Stimulated activated naive B cell treated with anti-CD40 and anti-IgM and Interleukin-4, amounts not matched to agents 10 μg/mL and 1 μg/mL and 100 μg/mL, for 72 hours (primary cell): ENCODE measurements around the gene ZSCAN20.

Experiments
- ATAC-seq, 2 donors: fragments of 150-1000 bp; cut with Tn5 transposase; replicated peaks; 2 replicates each; pipeline ENCODE4 v1.10.0; 2021; ENCODE audit warnings: moderate library complexity in 1 of 2
- DNase-seq: peaks from one replicate; pipeline ENCODE4 v3.0.0; 2021
- H3K27ac Mint-ChIP-seq: one replicate; pipeline ENCODE4 v1.8.0; 2022; ENCODE audit warnings: mild to moderate bottlenecking, mixed read lengths
- H3K27me3 Mint-ChIP-seq, 2 donors: one replicate each; pipeline ENCODE4 v1.8.0; 2022; ENCODE audit warnings: mixed read lengths in 2 of 2
- H3K36me3 Mint-ChIP-seq, 2 donors: one replicate each; pipeline ENCODE4 v1.8.0; 2022; ENCODE audit warnings: mixed read lengths in 2 of 2, mild to moderate bottlenecking in 1 of 2
- H3K4me1 Mint-ChIP-seq, 2 donors: one replicate each; pipeline ENCODE4 v1.8.0; 2022; ENCODE audit warnings: mixed read lengths in 2 of 2, mild to moderate bottlenecking in 1 of 2
- H3K4me3 Mint-ChIP-seq, 2 donors: one replicate each; pipeline ENCODE4 v1.8.0; 2022; ENCODE audit warnings: mild to moderate bottlenecking in 2 of 2, mixed read lengths in 2 of 2, moderate library complexity in 1 of 2
- H3K9me3 Mint-ChIP-seq, 2 donors: one replicate each; pipeline ENCODE4 v1.8.0; 2022; ENCODE audit warnings: mixed read lengths in 2 of 2, mild to moderate bottlenecking in 1 of 2

ZSCAN20 gene

DNA sequence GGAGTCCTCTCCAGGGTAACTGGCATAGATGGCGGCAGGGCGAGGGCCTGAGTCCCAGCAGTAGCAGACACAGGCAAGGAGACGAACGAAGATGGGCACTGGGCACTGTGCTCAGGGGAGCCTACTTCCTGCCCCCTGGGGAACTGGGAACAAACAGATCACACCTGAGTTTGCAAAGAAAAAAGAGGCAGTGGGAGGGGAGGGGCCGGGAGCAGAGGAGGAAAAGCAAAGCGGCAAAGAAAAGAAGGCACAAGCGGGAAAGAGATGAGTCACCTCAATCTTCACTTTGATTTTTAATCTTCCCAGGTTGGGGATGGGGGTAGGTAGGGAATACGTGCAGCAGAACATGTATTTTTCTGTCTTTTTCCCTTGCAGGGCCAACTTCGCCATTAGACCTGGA lies 44.0 kb downstream of the ZSCAN20 start:
- Mint-ChIP-seq H3K4me3 (no peak overlapping the region), H3K27me3 (peaks cover 20 to 47% of the 10 kb centered on the region in 2 donors), H3K9me3 (no peaks in the 10 kb centered on the region), H3K27ac (no peak overlapping the region), H3K4me1 (no peaks in the 10 kb centered on the region), H3K36me3 (no peaks in the 10 kb centered on the region)
- ATAC-seq (no peak), DNase-seq (no peak)

DNA sequence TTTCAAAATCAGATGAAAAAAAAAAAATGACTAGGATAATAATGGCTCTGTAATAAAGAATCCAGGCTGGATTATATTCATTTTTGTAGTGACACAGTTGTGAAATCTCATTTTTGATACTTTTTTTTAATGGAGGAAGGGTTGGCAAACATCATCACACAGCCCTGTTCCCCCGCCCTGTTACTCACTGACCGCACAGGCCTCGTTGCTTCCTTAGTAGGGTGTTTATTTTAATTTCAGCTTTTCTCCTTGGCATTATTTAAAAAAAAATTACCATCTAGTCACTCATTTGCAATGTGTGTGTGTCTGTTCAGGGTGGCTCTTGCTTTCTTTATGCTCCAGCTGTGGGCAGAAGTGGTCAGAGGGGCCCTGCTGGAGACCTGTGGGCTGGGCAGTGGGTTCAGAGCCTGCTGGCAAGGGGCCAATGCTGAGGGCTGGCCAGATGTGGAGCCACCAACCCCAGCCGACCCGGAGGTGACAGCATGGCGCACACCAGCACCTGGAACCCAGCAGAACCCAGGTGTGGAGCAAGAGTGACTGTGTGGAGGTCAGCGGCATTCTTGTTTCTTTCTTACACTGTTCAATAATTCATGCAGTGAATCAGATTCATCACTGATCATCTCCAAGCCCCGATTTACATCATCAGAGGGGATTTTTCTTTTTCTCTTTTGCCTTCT lies 44.6 kb downstream of the ZSCAN20 start:
- H3K4me3 Mint-ChIP-seq: no peak overlapping the region
- no peaks in the 10 kb centered on the region for H3K9me3 Mint-ChIP-seq
- no peaks in the 10 kb centered on the region for H3K4me1 Mint-ChIP-seq
- H3K36me3 Mint-ChIP-seq: no peaks in the 10 kb centered on the region
- no peak for DNase-seq
- H3K27ac Mint-ChIP-seq: no peak overlapping the region
- peaks cover 22 to 45% of the 10 kb centered on the region in 2 donors for H3K27me3 Mint-ChIP-seq
- no peak for ATAC-seq

DNA sequence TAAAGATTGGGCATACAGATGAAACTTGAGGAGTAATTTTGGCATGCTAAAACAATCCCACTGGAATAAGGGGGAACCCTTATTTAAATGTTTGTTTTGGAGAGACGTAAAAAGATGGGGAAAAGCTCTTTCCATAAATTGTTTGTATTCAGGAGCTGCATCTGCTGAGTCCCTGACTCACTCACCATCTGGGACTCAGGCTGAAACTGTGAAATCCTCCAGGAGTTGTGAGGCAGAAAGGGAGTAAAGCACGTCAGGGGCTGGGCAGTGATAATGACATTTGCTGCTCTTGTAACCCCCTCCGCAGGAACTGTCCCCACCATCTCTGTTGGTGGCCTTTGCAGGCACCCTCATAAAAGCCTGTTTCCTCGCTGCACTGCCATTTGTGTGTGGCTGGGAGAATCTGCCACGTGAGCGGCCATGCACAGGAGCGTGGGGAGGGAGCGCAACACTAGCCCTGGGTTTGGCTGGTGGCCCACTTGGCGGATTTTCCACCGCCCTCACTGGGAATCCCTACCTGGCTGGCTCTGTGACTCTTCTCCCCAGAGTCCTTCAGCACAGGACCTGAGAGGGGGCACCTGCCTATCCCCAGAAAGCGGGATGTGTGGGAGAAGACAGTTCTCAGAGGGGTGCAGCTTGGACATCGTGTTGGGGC lies 45.3 kb downstream of the ZSCAN20 start:
- Mint-ChIP-seq H3K4me1 (no peaks in the 10 kb centered on the region), H3K27me3 (peaks cover 29 to 45% of the 10 kb centered on the region in 2 donors), H3K27ac (no peak overlapping the region), H3K4me3 (no peak overlapping the region), H3K36me3 (no peaks in the 10 kb centered on the region), H3K9me3 (no peaks in the 10 kb centered on the region)
- DNase-seq (no peak), ATAC-seq (no peak)

DNA sequence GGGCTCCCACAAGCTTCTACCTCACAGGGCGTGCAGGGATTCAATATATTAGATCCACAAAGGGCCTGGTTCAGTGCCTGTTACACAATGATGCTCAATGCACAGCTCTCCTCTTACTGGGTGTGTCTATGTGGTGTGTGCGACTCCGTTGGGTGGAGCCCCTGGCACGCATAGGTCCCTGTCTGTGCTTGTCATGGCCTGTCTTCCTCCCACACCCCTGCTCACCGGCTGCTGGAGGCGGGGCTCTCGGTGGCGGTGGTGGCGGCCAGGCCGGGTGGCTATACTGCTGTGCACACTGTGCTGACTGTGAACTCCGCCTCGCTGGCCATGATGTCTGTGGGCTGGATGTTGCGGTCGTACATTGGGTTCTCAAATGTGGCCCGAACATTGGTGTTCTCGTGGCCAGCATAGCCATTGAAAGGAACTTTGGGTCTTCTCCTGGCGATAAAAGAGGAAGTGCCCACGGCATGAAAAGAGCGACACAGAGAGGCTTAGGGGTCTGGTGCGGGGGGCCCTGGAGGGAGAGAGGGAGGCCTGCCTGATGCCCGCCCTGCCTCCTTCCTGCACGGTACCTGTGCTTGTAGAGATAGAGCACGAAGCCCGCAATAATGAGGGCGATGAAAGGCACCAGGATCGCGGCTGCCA lies 46.9 kb downstream of the ZSCAN20 start:
- no peaks in the 10 kb centered on the region for H3K36me3 Mint-ChIP-seq
- ATAC-seq: no peak
- no peak for DNase-seq
- no peaks in the 10 kb centered on the region for H3K9me3 Mint-ChIP-seq
- no peak overlapping the region for H3K4me3 Mint-ChIP-seq
- H3K27ac Mint-ChIP-seq: no peak overlapping the region
- H3K4me1 Mint-ChIP-seq: no peaks in the 10 kb centered on the region
- H3K27me3 Mint-ChIP-seq: peaks cover 41 to 53% of the 10 kb centered on the region in 2 donors

DNA sequence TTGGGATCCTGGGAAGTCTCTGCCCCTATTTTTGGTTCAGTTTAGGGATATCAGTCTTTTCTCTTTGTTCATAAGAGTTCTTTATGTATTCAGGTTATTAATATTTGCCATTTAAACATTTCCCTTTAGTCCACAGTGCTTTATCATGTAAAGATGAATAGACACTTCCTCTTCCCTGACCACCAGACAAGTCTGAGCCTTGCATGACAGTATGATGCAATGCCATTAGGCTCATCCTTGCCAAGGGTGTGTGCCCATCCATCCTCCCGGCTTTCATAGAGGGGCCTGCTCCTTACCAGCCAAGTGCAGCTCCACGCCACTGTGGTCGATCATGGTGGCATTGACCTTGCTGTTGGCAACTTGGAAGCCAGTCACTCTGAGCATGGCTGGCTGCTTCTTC lies 52.1 kb downstream of the ZSCAN20 start:
- H3K27ac Mint-ChIP-seq: no peak overlapping the region
- ATAC-seq: no peak
- no peaks in the 10 kb centered on the region for H3K4me1 Mint-ChIP-seq
- H3K27me3 Mint-ChIP-seq: peaks cover 37 to 54% of the 10 kb centered on the region in 2 donors
- no peak for DNase-seq
- H3K36me3 Mint-ChIP-seq: no peaks in the 10 kb centered on the region
- H3K4me3 Mint-ChIP-seq: no peak overlapping the region
- no peaks in the 10 kb centered on the region for H3K9me3 Mint-ChIP-seq

DNA sequence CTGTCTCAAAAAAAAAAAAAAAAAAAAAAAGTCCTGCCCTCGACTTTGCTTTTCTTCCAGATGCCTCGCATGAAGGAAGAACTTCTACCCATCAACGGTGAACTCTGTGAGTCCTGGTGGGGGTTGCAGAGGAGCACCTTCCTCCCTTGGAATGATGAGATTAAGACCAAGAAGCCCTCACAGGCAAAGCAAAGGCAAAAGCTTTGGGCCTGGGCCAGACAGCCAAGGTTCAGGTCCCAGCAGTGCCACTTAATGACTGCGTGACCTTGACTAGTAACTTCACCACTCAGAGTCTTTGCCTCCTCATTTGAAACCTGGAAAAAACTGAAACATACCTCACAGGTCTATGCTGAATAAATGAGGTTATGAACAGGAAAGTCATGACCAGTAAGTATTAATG lies 55.5 kb downstream of the ZSCAN20 start:
- peaks cover 24 to 50% of the 10 kb centered on the region in 2 donors for H3K27me3 Mint-ChIP-seq
- H3K27ac Mint-ChIP-seq: no peak overlapping the region
- H3K36me3 Mint-ChIP-seq: no peaks in the 10 kb centered on the region
- H3K4me1 Mint-ChIP-seq: no peaks in the 10 kb centered on the region
- no peak overlapping the region for H3K4me3 Mint-ChIP-seq
- H3K9me3 Mint-ChIP-seq: peaks cover 0 to 2% of the 10 kb centered on the region in 2 donors
- DNase-seq: no peak
- ATAC-seq: no peak

DNA sequence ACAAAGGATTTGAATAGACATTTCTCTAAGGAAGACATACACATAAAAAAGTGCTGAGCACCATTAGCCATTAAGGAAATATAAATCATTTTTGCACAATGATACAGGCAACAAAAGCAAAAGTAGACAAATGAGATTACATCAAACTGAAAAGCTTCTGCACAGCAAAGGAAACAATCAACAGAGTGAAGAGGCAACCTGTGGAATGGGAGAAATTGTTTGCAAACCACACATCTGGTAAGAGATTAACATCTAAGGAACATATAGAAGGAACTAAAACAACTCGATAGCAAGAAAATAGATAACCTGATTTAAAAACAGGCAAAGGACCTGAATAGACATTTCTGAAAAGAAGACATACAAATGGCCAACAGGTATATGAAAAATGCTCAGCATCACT lies 57.5 kb downstream of the ZSCAN20 start:
- Mint-ChIP-seq H3K27ac (no peak overlapping the region), H3K27me3 (peaks cover 15 to 52% of the 10 kb centered on the region in 2 donors), H3K36me3 (no peaks in the 10 kb centered on the region), H3K4me1 (no peaks in the 10 kb centered on the region), H3K9me3 (peaks cover 0 to 2% of the 10 kb centered on the region in 2 donors), H3K4me3 (no peak overlapping the region)
- ATAC-seq (no peak), DNase-seq (no peak)

DNA sequence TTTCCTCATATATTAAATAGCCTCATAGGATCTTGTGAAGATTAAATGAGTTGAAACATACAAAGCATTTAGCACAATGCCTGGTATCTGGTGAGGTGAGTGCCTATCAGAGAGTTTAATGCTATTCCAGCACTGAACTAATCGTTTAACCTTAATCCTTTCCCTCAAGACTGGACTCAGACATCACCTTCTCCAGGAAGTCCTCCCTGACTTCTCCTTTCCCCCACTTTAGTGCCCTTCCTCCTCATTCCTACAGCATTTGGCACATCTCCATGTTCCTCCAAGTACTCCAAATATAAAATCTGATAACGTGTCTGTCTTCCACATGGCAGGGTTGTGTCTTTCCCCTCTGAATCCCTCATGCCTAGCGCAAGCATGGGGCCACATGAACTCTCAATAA lies 59.8 kb downstream of the ZSCAN20 start:
- H3K9me3 Mint-ChIP-seq: peaks cover 0 to 5% of the 10 kb centered on the region in 2 donors
- DNase-seq (no peak), ATAC-seq (no peak)
- H3K27ac Mint-ChIP-seq: no peak overlapping the region
- no peak overlapping the region for H3K4me3 Mint-ChIP-seq
- H3K27me3 Mint-ChIP-seq: peaks cover 20 to 47% of the 10 kb centered on the region in 2 donors
- no peaks in the 10 kb centered on the region for H3K4me1 Mint-ChIP-seq
- H3K36me3 Mint-ChIP-seq: no peaks in the 10 kb centered on the region

DNA sequence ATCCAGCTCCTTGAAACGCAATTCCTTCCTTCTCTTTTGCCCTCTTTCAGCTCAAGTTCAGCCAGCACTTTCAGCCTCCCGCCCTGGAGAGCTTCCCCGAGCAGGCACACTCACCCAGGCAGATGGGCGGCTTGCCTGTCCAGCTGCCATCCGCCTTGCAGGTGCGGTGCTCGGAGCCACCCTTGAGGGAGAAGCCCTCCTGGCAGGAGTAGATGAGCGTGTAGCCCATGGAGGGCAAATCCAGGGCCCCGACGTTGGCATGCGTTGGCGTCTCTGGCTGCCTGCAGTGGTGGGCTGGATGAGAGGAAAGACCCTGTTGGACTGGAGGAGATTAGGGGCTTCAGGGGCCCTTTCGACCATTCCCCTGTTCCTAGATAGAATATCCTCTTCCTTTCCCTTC lies 60.5 kb downstream of the ZSCAN20 start:
- DNase-seq (no peak), ATAC-seq (no peak)
- Mint-ChIP-seq H3K4me1 (no peaks in the 10 kb centered on the region), H3K27ac (no peak overlapping the region), H3K4me3 (no peak overlapping the region), H3K27me3 (peaks cover 20 to 46% of the 10 kb centered on the region in 2 donors), H3K9me3 (peaks cover 0 to 5% of the 10 kb centered on the region in 2 donors), H3K36me3 (no peaks in the 10 kb centered on the region)

DNA sequence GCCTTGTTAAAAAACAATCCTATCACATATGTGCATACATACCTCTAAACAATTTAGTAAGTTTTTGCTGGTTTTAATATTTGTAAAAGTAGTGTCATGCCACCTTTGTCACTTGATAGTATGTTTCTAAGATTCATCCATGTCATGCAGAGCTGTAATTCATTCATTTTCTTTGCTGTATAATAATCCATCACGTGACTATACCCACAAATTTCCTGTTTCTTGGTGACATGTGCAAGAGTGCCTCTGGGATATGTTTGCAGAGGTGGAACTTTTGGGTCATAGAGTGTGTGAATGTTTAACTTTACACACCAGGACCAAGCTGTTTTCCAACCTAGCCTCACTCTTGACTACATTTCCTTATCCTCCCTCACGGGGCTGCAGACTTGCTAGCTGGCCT lies 62.9 kb downstream of the ZSCAN20 start:
- H3K4me3 Mint-ChIP-seq: no peak overlapping the region

DNA sequence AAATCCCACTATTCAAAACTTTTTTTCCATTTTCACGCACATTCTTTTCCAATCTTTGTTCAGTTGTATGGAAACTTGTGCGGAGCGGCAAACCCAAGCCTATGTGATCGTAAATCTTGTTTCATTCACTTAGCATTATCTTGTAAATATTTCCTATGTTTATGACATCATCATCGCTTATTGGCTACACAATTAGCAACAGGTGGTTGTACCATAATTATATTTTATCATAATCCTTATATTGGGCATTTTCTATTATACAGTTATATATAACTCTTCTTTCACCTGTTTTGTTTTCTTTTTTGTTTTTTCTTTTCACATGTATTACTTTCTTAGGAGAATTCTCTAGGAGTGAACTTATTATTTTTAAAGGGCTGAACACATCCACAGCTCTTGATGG lies 65.4 kb downstream of the ZSCAN20 start:
- peaks cover 23 to 31% of the 10 kb centered on the region in 2 donors for H3K27me3 Mint-ChIP-seq
- no peak overlapping the region for H3K4me3 Mint-ChIP-seq
- ATAC-seq: no peak
- H3K27ac Mint-ChIP-seq: no peak overlapping the region
- H3K9me3 Mint-ChIP-seq: peaks cover 0 to 3% of the 10 kb centered on the region in 2 donors
- no peaks in the 10 kb centered on the region for H3K36me3 Mint-ChIP-seq
- H3K4me1 Mint-ChIP-seq: no peaks in the 10 kb centered on the region
- no peak for DNase-seq

More for the DNA sequence above, 62.9 kb downstream of the ZSCAN20 start:
- H3K36me3 Mint-ChIP-seq: no peaks in the 10 kb centered on the region
- no peak for DNase-seq
- H3K27ac Mint-ChIP-seq: no peak overlapping the region
- peaks cover 0 to 3% of the 10 kb centered on the region in 2 donors for H3K9me3 Mint-ChIP-seq
- no peak for ATAC-seq
- H3K4me1 Mint-ChIP-seq: no peaks in the 10 kb centered on the region
- H3K27me3 Mint-ChIP-seq: peaks cover 20 to 36% of the 10 kb centered on the region in 2 donors

DNA sequence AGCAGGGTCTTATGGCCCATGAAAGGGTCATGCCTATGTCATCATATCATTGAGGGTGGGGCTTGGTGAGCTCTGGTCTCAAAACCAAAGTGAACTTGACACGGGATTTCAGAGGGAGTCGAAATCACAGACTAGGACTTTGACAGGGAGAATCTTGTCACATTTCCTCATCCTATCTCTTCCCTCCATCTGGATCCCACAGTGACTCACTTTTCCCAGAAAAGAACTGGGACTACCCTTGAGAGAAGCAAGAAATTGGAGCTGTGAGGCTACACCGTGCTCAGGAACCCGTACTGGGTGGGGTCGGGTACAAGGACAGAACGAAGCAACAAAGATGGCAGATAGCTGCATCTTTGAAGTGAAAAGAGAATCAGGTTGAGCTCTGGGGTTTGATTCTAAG lies 69.5 kb downstream of the ZSCAN20 start:
- no peak for ATAC-seq
- Mint-ChIP-seq H3K4me1 (no peaks in the 10 kb centered on the region), H3K9me3 (no peaks in the 10 kb centered on the region), H3K27me3 (peaks cover 13 to 17% of the 10 kb centered on the region in 2 donors), H3K36me3 (no peaks in the 10 kb centered on the region), H3K4me3 (no peak overlapping the region), H3K27ac (no peak overlapping the region)
- no peak for DNase-seq
